SU-DHL-6 (cell line): ENCODE results near the gene RCC2.

Source experiments
- H2AFZ ChIP-seq: fragments of 200-600 bp; sonication (generic); 2 replicates; pipeline ENCODE4 v1.6.1; 2014; ENCODE audit warnings: low read depth, mild to moderate bottlenecking, moderate library complexity, mixed read lengths, antibody characterized with exemption, low read length; ENCODE audit not compliant: severe bottlenecking
- H3F3A ChIP-seq: fragments of 200-600 bp; shearing (Covaris generic); 2 replicates; pipeline ENCODE4 v1.6.0; 2016; ENCODE audit warnings: antibody characterized with exemption, mild to moderate bottlenecking; ENCODE audit not compliant: insufficient read depth
- H3K27ac ChIP-seq: fragments of 200-600 bp; sonication (generic); 2 replicates; pipeline ENCODE4 v1.5.1; 2016; ENCODE audit warnings: low read depth, mild to moderate bottlenecking, low read length, moderate library complexity, mixed read lengths
- H3K27me3 ChIP-seq: fragments of 200-600 bp; sonication (generic), shearing (Covaris generic); 2 replicates; pipeline ENCODE4 v1.6.0; 2014; ENCODE audit warnings: mild to moderate bottlenecking, low read length
- H3K36me3 ChIP-seq: fragments of 200-600 bp; sonication (generic); 2 replicates; pipeline ENCODE4 v1.6.1; 2014; ENCODE audit warnings: mild to moderate bottlenecking, low read length, mixed read lengths
- H3K4me2 ChIP-seq: fragments of 300-600, 200-600 bp; shearing (Covaris generic), sonication (generic); 2 replicates; pipeline ENCODE4 v1.6.0; 2014; ENCODE audit warnings: low read length, low read depth, mild to moderate bottlenecking; ENCODE audit not compliant: poor library complexity, severe bottlenecking
- H3K4me3 ChIP-seq: fragments of 200-600 bp; sonication (generic); 2 replicates; pipeline ENCODE4 v1.5.1; 2014; ENCODE audit warnings: antibody characterized with exemption, low read length, mild to moderate bottlenecking, mixed read lengths; ENCODE audit not compliant: insufficient read depth, poor library complexity, severe bottlenecking
- H3K79me2 ChIP-seq: fragments of 200-600 bp; sonication (generic); 2 replicates; pipeline ENCODE4 v1.6.1; 2014; ENCODE audit warnings: mild to moderate bottlenecking, low read length, moderate library complexity; ENCODE audit not compliant: insufficient read depth
- H3K9ac ChIP-seq: fragments of 200-600 bp; sonication (generic); 2 replicates; pipeline ENCODE4 v1.7.0; 2014; ENCODE audit warnings: mild to moderate bottlenecking, low read length
- H3K9me2 ChIP-seq: fragments of 200-600 bp; sonication (generic); replicated peaks from 2 replicates; pipeline ENCODE4 v1.6.1; 2014; ENCODE audit warnings: low read length; ENCODE audit not compliant: insufficient read depth
- H3K9me3 ChIP-seq: fragments of 200-600 bp; sonication (generic); 2 replicates; pipeline ENCODE4 v1.6.1; 2014; ENCODE audit warnings: low read length, mixed read lengths; ENCODE audit not compliant: insufficient read depth
- H4K20me1 ChIP-seq: fragments of 200-600 bp; sonication (generic); 2 replicates; pipeline ENCODE4 v1.6.1; 2014; ENCODE audit warnings: low read depth, mild to moderate bottlenecking, antibody characterized with exemption, low read length, moderate library complexity, mixed read lengths
- CTCF ChIP-seq: fragments of 200-600 bp; sonication (generic); IDR thresholded peaks from one replicate; pipeline ENCODE4 v1.5.1; 2017; ENCODE audit warnings: antibody characterized with exemption, mild to moderate bottlenecking, low read length, moderate library complexity; ENCODE audit not compliant: insufficient read depth, poor library complexity, severe bottlenecking
- EZH2phosphoT487 ChIP-seq: fragments of 200-600 bp; sonication (generic), shearing (Covaris generic); conservative IDR thresholded peaks from 2 replicates; pipeline ENCODE4 v1.6.1; 2018; ENCODE audit warnings: mild to moderate bottlenecking, antibody characterized with exemption, low read length, moderate library complexity, mixed read lengths

The RCC2 gene

GRCh38 chr1:17372955-17373354 is 66.5 kb downstream of the RCC2 start:
- Histone ChIP-seq H3K4me3 (no peak overlapping the region), H3K9me2 (no peaks in the 10 kb centered on the region), H3F3A (no peaks in the 10 kb centered on the region), H3K27ac (no peak overlapping the region), H3K4me2 (no peak overlapping the region), H3K27me3 (no peaks in the 10 kb centered on the region), H3K9ac (no peak overlapping the region), H3K36me3 (no peaks in the 10 kb centered on the region), H2AFZ (no peak overlapping the region), H4K20me1 (no peaks in the 10 kb centered on the region), H3K9me3 (no peaks in the 10 kb centered on the region), H3K79me2 (no peaks in the 10 kb centered on the region)
- TF ChIP-seq EZH2phosphoT487 (no peak), CTCF (no peak)

- Histone ChIP-seq H3K4me2 (no peak within 1 kb of the TSS), H3K9ac (no peak within 1 kb of the TSS), H3K4me3 (no peak within 1 kb of the TSS), H3F3A (no peaks in the 10 kb centered on the region), H3K79me2 (no peaks in the 10 kb centered on the region), H3K9me2 (no peaks in the 10 kb centered on the region), H2AFZ (no peak within 1 kb of the TSS), H4K20me1 (no peaks in the 10 kb centered on the region), H3K9me3 (no peaks in the 10 kb centered on the region), H3K27me3 (no peaks in the 10 kb centered on the region), H3K36me3 (no peaks in the 10 kb centered on the region), H3K27ac (no peak within 1 kb of the TSS)
- no peak for TF ChIP-seq CTCF
- no peak for TF ChIP-seq EZH2phosphoT487
Observed at GRCh38 chr1:17371896-17372295, 67.6 kb downstream of the RCC2 start, which contains the start of gene PADI6. Gene PADI6 (plus strand): TSS chr1:17372196. CDS start chr1:17372246, 50 bp downstream.

- Histone ChIP-seq H3K27ac (no peak overlapping the region), H3K36me3 (no peaks in the 10 kb centered on the region), H2AFZ (no peak overlapping the region), H3F3A (no peaks in the 10 kb centered on the region), H3K4me3 (no peak overlapping the region), H3K4me2 (no peak overlapping the region), H3K27me3 (no peaks in the 10 kb centered on the region), H3K79me2 (no peaks in the 10 kb centered on the region), H3K9ac (no peak overlapping the region), H3K9me2 (no peaks in the 10 kb centered on the region), H4K20me1 (no peaks in the 10 kb centered on the region), H3K9me3 (no peaks in the 10 kb centered on the region)
- TF ChIP-seq EZH2phosphoT487 (no peak), CTCF (peak; percentile 17)
Observed at GRCh38 chr1:17370618-17371017, 68.9 kb downstream of the RCC2 start.

- H2AFZ ChIP-seq = no peak overlapping the region
Observed at GRCh38 chr1:17369466-17369865, 70.0 kb downstream of the RCC2 start.

More at GRCh38 chr1:17369466-17369865, 70.0 kb downstream of the RCC2 start:
- H3K36me3 ChIP-seq = no peaks in the 10 kb centered on the region; the same call in 1 of the 2 replicates
- no peak overlapping the region for H3K27ac ChIP-seq
- H3K4me3 ChIP-seq = no peak overlapping the region
- no peak overlapping the region for H3K4me2 ChIP-seq
- no peak for TF ChIP-seq EZH2phosphoT487
- no peaks in the 10 kb centered on the region for H3F3A ChIP-seq
- no peaks in the 10 kb centered on the region for H3K27me3 ChIP-seq
- no peaks in the 10 kb centered on the region for H3K79me2 ChIP-seq
- no peaks in the 10 kb centered on the region for H3K9me2 ChIP-seq
- no peak overlapping the region for H3K9ac ChIP-seq
- no peaks in the 10 kb centered on the region for H4K20me1 ChIP-seq
- no peaks in the 10 kb centered on the region for H3K9me3 ChIP-seq
